Transverse colon (tissue), 4 donors: ENCODE results near the gene DHRS12.

Experiments used
- EP300 ChIP-seq: sonication (generic); formaldehyde crosslinking; IDR thresholded peaks from one replicate; pipeline ENCODE4 v1.6.1; 2017; ENCODE audit warnings: antibody characterized with exemption, low read depth
- POLR2AphosphoS5 ChIP-seq, 3 donors: sonication (generic); formaldehyde crosslinking; IDR thresholded peaks; one replicate each; pipeline ENCODE4 v1.6.1; 2016; ENCODE audit warnings: antibody characterized with exemption in 3 of 3
- TF ChIP-seq, protein P1 (sequence below), 5 experiments: fragments of 200-600 bp in 3 of 5; fragments of 450-650 bp in 2 of 5; sonication (generic) in 3 of 5; IDR thresholded peaks; 1 replicate in 2 of 5; 2 replicates in 3 of 5; pipeline ENCODE4 v1.5.1; 2016 to 2017; ENCODE audit warnings: antibody characterized with exemption in 5 of 5, inconsistent platforms in 3 of 5, mild to moderate bottlenecking in 2 of 5, moderate library complexity in 1 of 5

DNA sequence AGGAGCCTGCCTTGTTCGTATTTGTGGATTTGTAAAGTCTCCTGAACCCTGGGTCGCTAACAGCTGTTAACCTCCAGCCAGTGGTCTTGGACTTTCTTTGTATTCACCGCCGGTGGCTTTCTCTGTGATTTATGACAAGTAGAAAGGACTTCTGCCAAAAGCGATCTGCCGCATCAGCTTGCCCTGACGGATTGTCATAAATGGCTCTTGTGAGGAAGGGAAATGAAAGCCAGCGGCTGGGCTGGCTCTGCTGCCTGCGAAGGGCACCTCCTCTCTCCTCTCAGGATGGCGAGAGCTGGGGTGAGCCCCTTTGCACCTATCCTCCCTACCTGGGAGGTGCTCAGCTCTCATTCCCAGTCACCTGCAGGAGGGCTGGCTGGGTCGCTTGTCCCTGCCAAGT lies 25.6 kb downstream of the DHRS12 start:
- TF ChIP-seq, protein P1, sequence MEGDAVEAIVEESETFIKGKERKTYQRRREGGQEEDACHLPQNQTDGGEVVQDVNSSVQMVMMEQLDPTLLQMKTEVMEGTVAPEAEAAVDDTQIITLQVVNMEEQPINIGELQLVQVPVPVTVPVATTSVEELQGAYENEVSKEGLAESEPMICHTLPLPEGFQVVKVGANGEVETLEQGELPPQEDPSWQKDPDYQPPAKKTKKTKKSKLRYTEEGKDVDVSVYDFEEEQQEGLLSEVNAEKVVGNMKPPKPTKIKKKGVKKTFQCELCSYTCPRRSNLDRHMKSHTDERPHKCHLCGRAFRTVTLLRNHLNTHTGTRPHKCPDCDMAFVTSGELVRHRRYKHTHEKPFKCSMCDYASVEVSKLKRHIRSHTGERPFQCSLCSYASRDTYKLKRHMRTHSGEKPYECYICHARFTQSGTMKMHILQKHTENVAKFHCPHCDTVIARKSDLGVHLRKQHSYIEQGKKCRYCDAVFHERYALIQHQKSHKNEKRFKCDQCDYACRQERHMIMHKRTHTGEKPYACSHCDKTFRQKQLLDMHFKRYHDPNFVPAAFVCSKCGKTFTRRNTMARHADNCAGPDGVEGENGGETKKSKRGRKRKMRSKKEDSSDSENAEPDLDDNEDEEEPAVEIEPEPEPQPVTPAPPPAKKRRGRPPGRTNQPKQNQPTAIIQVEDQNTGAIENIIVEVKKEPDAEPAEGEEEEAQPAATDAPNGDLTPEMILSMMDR (IDR thresholded peaks at IDR 0.05) = no peak
- no peak for TF ChIP-seq EP300
- no peak for TF ChIP-seq POLR2AphosphoS5 (IDR thresholded peaks at IDR 0.05)
